GM12891 (cell line): Measurements from ENCODE around the gene RGS19.

ENCODE experiments used
- PAX5 ChIP-seq: IDR thresholded peaks from 2 replicates; pipeline ENCODE4 v1.6.1; 2011; ENCODE audit warnings: low read length, moderate library complexity, mild to moderate bottlenecking; ENCODE audit not compliant: insufficient read depth, severe bottlenecking
- POLR2A ChIP-seq: IDR thresholded peaks from 2 replicates; pipeline ENCODE4 v1.6.1; 2011; ENCODE audit warnings: low read depth, low read length, control low read depth
- POLR2AphosphoS5 ChIP-seq: IDR thresholded peaks from 2 replicates; pipeline ENCODE4 v1.6.1; 2011; ENCODE audit warnings: low read depth, low read length, control low read depth
- SPI1 ChIP-seq: IDR thresholded peaks from 2 replicates; pipeline ENCODE4 v1.6.1; 2011; ENCODE audit warnings: low read depth, low read length, control low read depth
- TAF1 ChIP-seq: IDR thresholded peaks from 2 replicates; pipeline ENCODE4 v1.6.1; 2011; ENCODE audit warnings: low read depth, low read length, control low read depth

DNA sequence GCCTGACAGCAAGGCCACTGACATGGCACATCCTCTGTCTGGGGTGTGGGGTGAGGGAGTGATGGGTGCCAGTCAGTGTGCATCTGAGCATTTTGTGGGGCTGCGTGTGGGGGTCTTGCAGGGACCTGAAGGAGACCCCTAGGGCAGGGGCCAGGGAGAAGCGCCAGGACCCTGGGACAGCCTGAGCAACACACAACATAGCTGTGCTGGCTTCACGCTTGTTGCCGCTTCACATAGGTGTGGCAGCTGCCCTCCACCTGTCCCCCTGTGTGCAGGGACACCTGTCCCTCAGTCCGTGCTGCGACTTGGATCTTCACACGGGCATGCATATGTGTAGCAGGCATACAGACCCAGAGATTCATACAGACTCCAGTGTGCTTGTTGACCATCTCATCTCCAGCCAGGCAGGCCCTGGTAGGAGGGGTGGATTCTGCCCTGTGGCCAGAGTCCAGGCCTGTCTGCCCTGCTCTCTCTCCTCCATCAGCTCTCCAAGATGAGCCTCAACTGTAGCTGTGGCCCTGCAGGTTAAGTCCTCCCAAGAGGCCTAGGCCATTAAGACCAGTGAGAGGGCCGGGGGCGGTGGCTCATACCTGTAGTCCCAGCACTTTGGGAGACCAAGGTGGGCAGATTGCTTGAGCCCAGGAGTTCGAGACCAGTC, 31.2 kb upstream of the RGS19 start:
- TF ChIP-seq POLR2AphosphoS5 (no peak), POLR2A (no peak), PAX5 (no peak), TAF1 (no peak), SPI1 (no peak)
